HepG2 (cell line): ENCODE results near the gene MGAT5. TPM values are rescaled to one million over a fixed set of nuclear protein-coding genes. Genes with fewer than 3 reads are reported as not detected.

ENCODE experiments used
- ATF7-NPFF ChIP-seq: sonication (generic); formaldehyde crosslinking; IDR thresholded peaks from 2 replicates; pipeline ENCODE4 v1.8.1; 2023; ENCODE audit warnings: mild to moderate bottlenecking, low read depth, missing genetic modification reagents, moderate library complexity
- CHCHD3 ChIP-seq: sonication (generic); formaldehyde crosslinking; IDR thresholded peaks from 2 replicates; pipeline ENCODE4 v1.8.0; 2022; ENCODE audit warnings: mild to moderate bottlenecking, missing genetic modification reagents, moderate library complexity
- DNMT3B ChIP-seq: conservative IDR thresholded peaks from 2 replicates; pipeline ENCODE4 v1.6.1; 2016; ENCODE audit warnings: missing biosample characterization, control low read depth
- E2F1 ChIP-seq: sonication (generic); formaldehyde crosslinking; IDR thresholded peaks from 2 replicates; pipeline ENCODE4 v1.5.0; 2020; ENCODE audit warnings: missing genetic modification reagents
- EED ChIP-seq: sonication (generic); formaldehyde crosslinking; IDR thresholded peaks from 2 replicates; pipeline ENCODE4 v1.5.0; 2020; ENCODE audit warnings: mild to moderate bottlenecking, missing genetic modification reagents
- FOSL2 ChIP-seq: sonication (generic); formaldehyde crosslinking; IDR thresholded peaks from 2 replicates; pipeline ENCODE4 v1.4.0; 2020; ENCODE audit warnings: missing genetic modification reagents
- GABPA ChIP-seq, 2 experiments: IDR thresholded peaks; 2 replicates each; pipeline ENCODE4 v1.6.1; 2011 to 2016; ENCODE audit warnings: low read depth in 2 of 2, low read length in 1 of 2, missing biosample characterization in 1 of 2, missing genetic modification characterization in 1 of 2
- GATAD2A ChIP-seq: IDR thresholded peaks from 2 replicates; pipeline ENCODE4 v1.6.1; 2016
- GZF1 ChIP-seq: sonication (generic); formaldehyde crosslinking; IDR thresholded peaks from 2 replicates; pipeline ENCODE4 v1.5.1; 2020; ENCODE audit warnings: mild to moderate bottlenecking, missing genetic modification reagents
- KLF9 ChIP-seq: IDR thresholded peaks from 2 replicates; pipeline ENCODE4 v1.6.1; 2016; ENCODE audit warnings: low read depth
- MEIS1 ChIP-seq: sonication (generic); formaldehyde crosslinking; IDR thresholded peaks from 2 replicates; pipeline ENCODE4 v1.9.0; 2021; ENCODE audit warnings: mild to moderate bottlenecking, missing genetic modification reagents, moderate library complexity, borderline replicate concordance
- MXI1 ChIP-seq: IDR thresholded peaks from 3 replicates; pipeline ENCODE4 v1.6.1; 2012; ENCODE audit warnings: low read depth, low read length, inconsistent platforms, borderline replicate concordance
- NFE2L2 ChIP-seq: fragments of 150-350 bp; IDR thresholded peaks from 2 replicates; pipeline ENCODE4 v1.6.1; 2014; ENCODE audit warnings: low read length
- NFKB2 ChIP-seq: sonication (generic); formaldehyde crosslinking; IDR thresholded peaks from 2 replicates; pipeline ENCODE4 v1.4.0; 2020; ENCODE audit warnings: missing genetic modification reagents, borderline replicate concordance
- NR0B2 ChIP-seq: sonication (generic); formaldehyde crosslinking; IDR thresholded peaks from 2 replicates; pipeline ENCODE4 v1.4.0; 2020; ENCODE audit warnings: mild to moderate bottlenecking, missing genetic modification reagents
- POLR2G ChIP-seq: fragments of 200-400 bp; formaldehyde crosslinking; IDR thresholded peaks from 2 replicates; pipeline ENCODE4 v1.6.1; 2018; ENCODE audit warnings: mild to moderate bottlenecking, low read depth, low read length, moderate library complexity
- PPARG ChIP-seq: conservative IDR thresholded peaks from 2 replicates; pipeline ENCODE4 v1.6.1; 2016; ENCODE audit warnings: missing biosample characterization, missing genetic modification reagents
- RBAK ChIP-seq: sonication (generic); formaldehyde crosslinking; IDR thresholded peaks from 2 replicates; pipeline ENCODE4 v1.5.1; 2020; ENCODE audit warnings: mild to moderate bottlenecking, missing genetic modification reagents
- SALL2 ChIP-seq: sonication (generic); formaldehyde crosslinking; IDR thresholded peaks from 2 replicates; pipeline ENCODE4 v1.8.1; 2023; ENCODE audit warnings: mild to moderate bottlenecking, missing genetic modification reagents, inconsistent platforms
- SOX5 ChIP-seq: IDR thresholded peaks from 2 replicates; pipeline ENCODE4 v1.6.1; 2016; ENCODE audit warnings: borderline replicate concordance
- SRSF9 ChIP-seq: fragments of 200-400 bp; formaldehyde crosslinking; IDR thresholded peaks from 2 replicates; pipeline ENCODE4 v1.6.1; 2018; ENCODE audit warnings: borderline replicate concordance, mild to moderate bottlenecking, low read depth, low read length; ENCODE audit not compliant: insufficient read depth, poor library complexity, severe bottlenecking
- ZBTB2 ChIP-seq: sonication (generic); formaldehyde crosslinking; IDR thresholded peaks from 2 replicates; pipeline ENCODE4 v1.8.0; 2022; ENCODE audit warnings: low read depth, missing genetic modification reagents
- ZBTB3 ChIP-seq: sonication (generic); formaldehyde crosslinking; IDR thresholded peaks from 2 replicates; pipeline ENCODE4 v1.4.0; 2020; ENCODE audit warnings: low read depth, mild to moderate bottlenecking, moderate library complexity, missing genetic modification reagents, borderline replicate concordance
- ZBTB33 ChIP-seq: sonication (generic); formaldehyde crosslinking; IDR thresholded peaks from 2 replicates; pipeline ENCODE4 v1.4.0; 2020; ENCODE audit warnings: missing genetic modification reagents
- ZEB1 ChIP-seq: IDR thresholded peaks from 2 replicates; pipeline ENCODE4 v1.6.1; 2012; ENCODE audit warnings: mild to moderate bottlenecking, low read depth, inconsistent platforms; ENCODE audit not compliant: insufficient replicate concordance
- ZNF124 ChIP-seq: sonication (generic); formaldehyde crosslinking; IDR thresholded peaks from 2 replicates; pipeline ENCODE4 v1.4.0; 2020; ENCODE audit warnings: missing genetic modification reagents
- ZNF788 ChIP-seq: sonication (generic); formaldehyde crosslinking; IDR thresholded peaks from 2 replicates; pipeline ENCODE4 v1.5.0; 2020; ENCODE audit warnings: mild to moderate bottlenecking, missing genetic modification reagents, borderline replicate concordance
- ZNF83 ChIP-seq: sonication (generic); formaldehyde crosslinking; IDR thresholded peaks from 2 replicates; pipeline ENCODE4 v1.4.0; 2020; ENCODE audit warnings: missing genetic modification reagents, mild to moderate bottlenecking, borderline replicate concordance
- polyA plus RNA-seq, 8 experiments: library from polyadenylated mRNA; depleted of rRNA in 3 of 8; stranded (reverse) in 7 of 8; unstranded in 1 of 8; fragments of >200 nt; fragmentation: Illumina TruSeq in 4 of 8; extraction: Trizol in 4 of 8; gene quantifications; 2 replicates each; pipeline versions ENCODE4 v1.2.1 to v1.2.3, GENCODE V29; 2011 to 2016; ENCODE audit warnings: low read depth in 4 of 8, missing spikeins in 1 of 8, mixed read lengths in 1 of 8; ENCODE audit not compliant: insufficient read depth in 1 of 8
- total RNA-seq, 5 experiments: library from RNA; depleted of rRNA; stranded (reverse); fragments of >200 nt; fragmentation: Illumina TruSeq; extraction: Trizol; gene quantifications; 2 replicates each; pipeline ENCODE4 v1.2.3, GENCODE V29; 2016; ENCODE audit warnings: low read depth in 1 of 5

Gene MGAT5
- total and polyA plus RNA-seq, 2 of the 13 experiments (the other 11 are each of a cell fraction or from before 2014, with no cell fraction given): 33.1 to 60.2 TPM

- TF ChIP-seq ZBTB2: no peak
- no peak for TF ChIP-seq E2F1
- no peak for TF ChIP-seq EED (CRISPR knock-in tag)
- peak; percentile 94 for TF ChIP-seq ZNF124 (CRISPR knock-in tag)
- no peak for TF ChIP-seq NR0B2 (CRISPR knock-in tag)
- peak; percentile 90 for TF ChIP-seq FOSL2 (CRISPR knock-in tag)
- TF ChIP-seq GATAD2A (CRISPR knock-in tag): peak; percentile 100
- no peak for TF ChIP-seq ZBTB33
- no peak for TF ChIP-seq ZBTB3 (CRISPR knock-in tag)
- no peak for TF ChIP-seq NFE2L2
- TF ChIP-seq CHCHD3: no peak
- peak; percentile 33; the same call in 1 of the 2 replicates for TF ChIP-seq SALL2 (CRISPR knock-in tag)
- TF ChIP-seq DNMT3B (CRISPR knock-in tag): peak; percentile 75; the same call in 1 of the 2 replicates
- no peak for TF ChIP-seq NFKB2 (CRISPR knock-in tag)
- TF ChIP-seq POLR2G: no peak
- no peak for TF ChIP-seq SRSF9
- TF ChIP-seq KLF9 (CRISPR knock-in tag): no peak
- TF ChIP-seq ZNF788 (CRISPR knock-in tag): peak; percentile 70; the same call in 1 of the 2 replicates
- TF ChIP-seq GZF1 (CRISPR knock-in tag): peak; percentile 41; the same call in 1 of the 2 replicates
- TF ChIP-seq ZEB1: peak; percentile 92
- peak; percentile 80 for TF ChIP-seq PPARG (CRISPR knock-in tag)
- TF ChIP-seq ATF7-NPFF (CRISPR knock-in tag): peak; percentile 58; the same call in 1 of the 2 replicates
- peak; percentile 78; the same call in 1 of the 2 replicates for TF ChIP-seq MEIS1 (CRISPR knock-in tag)
- no peak for TF ChIP-seq GABPA (IDR thresholded peaks at IDR 0.05; ENCODE audit: low read depth, low read length)
- TF ChIP-seq GABPA (CRISPR knock-in tag; IDR thresholded peaks at IDR 0.05; ENCODE audit: low read depth): peak; percentile 39
- TF ChIP-seq MXI1: peak; percentile 43; the same call in 1 of the 3 replicates
- TF ChIP-seq ZNF83 (CRISPR knock-in tag): no peak
- TF ChIP-seq SOX5: peak; percentile 94
- TF ChIP-seq RBAK: no peak
These were observed 178.6 kb downstream of the MGAT5 start (continued) for GRCh38 chr2:134432435-134432883.
